NCI-H446 treated with DMSO at 0.1 percent for 48 hours (cell line): ENCODE results near the gene CARD9.
"Not testable (repeated sequence)": the region's sequence is repeated elsewhere in the genome, so short reads cannot be mapped to it uniquely, and the experiment has no call there.

Experiments used
- DNase-seq: peaks from one replicate; lab custom pipeline; 2025; lab: John Stamatoyannopoulos, UW

CARD9 gene

GRCh38 chr9:136322756-136323330 is 50.6 kb downstream of the CARD9 start:
- no peak for DNase-seq

- DNase-seq, result no peak
These were observed 51.9 kb downstream of the CARD9 start for GRCh38 chr9:136321561-136321960.

- DNase-seq, result not testable (repeated sequence)
These were observed 52.5 kb downstream of the CARD9 start for GRCh38 chr9:136320972-136321371.

- DNase-seq, result not testable (repeated sequence)
These were observed 53.5 kb downstream of the CARD9 start for GRCh38 chr9:136319955-136320354.

GRCh38 chr9:136319244-136319643 is 54.2 kb downstream of the CARD9 start:
- DNase-seq, result not testable (repeated sequence)

- no peak for DNase-seq
These were observed 54.7 kb downstream of the CARD9 start for GRCh38 chr9:136318776-136319241.

GRCh38 chr9:136318111-136318775 is 55.2 kb downstream of the CARD9 start:
- no peak for DNase-seq

GRCh38 chr9:136317695-136318094 is 55.8 kb downstream of the CARD9 start:
- no peak for DNase-seq

GRCh38 chr9:136316896-136317676 is 56.4 kb downstream of the CARD9 start:
- DNase-seq, result no peak

- DNase-seq, result no peak
These were observed 57.2 kb downstream of the CARD9 start for GRCh38 chr9:136316271-136316751.

- no peak for DNase-seq
These were observed 58.5 kb downstream of the CARD9 start for GRCh38 chr9:136314944-136315343.

- no peak for DNase-seq
These were observed 59.4 kb downstream of the CARD9 start for GRCh38 chr9:136314056-136314416.
